HepG2 (cell line): ENCODE data around the gene CLIC4. TPM values are rescaled to one million over a fixed set of nuclear protein-coding genes. Genes with fewer than 3 reads are reported as not detected.
A peak's percentile ranks its signal among the peaks of the same experiment; 100 is the strongest.

Experiments used
- DDIT3 ChIP-seq: sonication (generic); formaldehyde crosslinking; IDR thresholded peaks from 2 replicates; pipeline ENCODE4 v1.4.0; 2020; ENCODE audit warnings: mild to moderate bottlenecking, missing genetic modification reagents
- HNF1A ChIP-seq, 2 experiments: sonication (generic) in 1 of 2; formaldehyde crosslinking in 1 of 2; IDR thresholded peaks; 2 replicates each; pipeline versions ENCODE4 v1.4.0 to v1.6.1; 2016 to 2020; ENCODE audit warnings: borderline replicate concordance in 1 of 2, low read depth in 1 of 2, mild to moderate bottlenecking in 1 of 2, missing genetic modification reagents in 1 of 2
- HNF4G ChIP-seq, 2 experiments: sonication (generic) in 1 of 2; formaldehyde crosslinking in 1 of 2; IDR thresholded peaks; 2 replicates each; pipeline versions ENCODE4 v1.4.0 to v1.6.1; 2011 to 2020; ENCODE audit warnings: borderline replicate concordance in 2 of 2, low read depth in 2 of 2, mild to moderate bottlenecking in 2 of 2, low read length in 1 of 2, missing genetic modification reagents in 1 of 2, moderate library complexity in 1 of 2
- IKZF4 ChIP-seq: sonication (generic); formaldehyde crosslinking; IDR thresholded peaks from 2 replicates; pipeline ENCODE4 v1.5.1; 2020; ENCODE audit warnings: borderline replicate concordance, mild to moderate bottlenecking, low read depth, missing genetic modification reagents; ENCODE audit errors: not compliant biosample characterization
- MNT ChIP-seq: fragments of 450-650 bp; IDR thresholded peaks from 2 replicates; pipeline ENCODE4 v1.6.1; 2016
- NR2F6 ChIP-seq, 2 experiments: IDR thresholded peaks; 2 replicates each; pipeline ENCODE4 v1.6.1; 2016; ENCODE audit warnings: antibody characterized with exemption in 1 of 2, mild to moderate bottlenecking in 1 of 2
- POGK ChIP-seq: sonication (generic); formaldehyde crosslinking; conservative IDR thresholded peaks from 2 replicates; pipeline ENCODE4 v1.8.0; 2022; ENCODE audit warnings: mild to moderate bottlenecking, moderate library complexity, missing genetic modification reagents
- SCMH1 ChIP-seq: sonication (generic); formaldehyde crosslinking; IDR thresholded peaks from 2 replicates; pipeline ENCODE4 v1.9.0; 2021; ENCODE audit warnings: missing genetic modification reagents, mild to moderate bottlenecking, borderline replicate concordance
- SIN3A ChIP-seq: IDR thresholded peaks from 2 replicates; pipeline ENCODE4 v1.6.1; 2011; ENCODE audit warnings: low read depth, mild to moderate bottlenecking, control low read depth, low read length, borderline replicate concordance
- SOX5 ChIP-seq: IDR thresholded peaks from 2 replicates; pipeline ENCODE4 v1.6.1; 2016; ENCODE audit warnings: borderline replicate concordance
- ZMAT5 ChIP-seq: sonication (generic); formaldehyde crosslinking; IDR thresholded peaks from 2 replicates; pipeline ENCODE4 v1.5.0; 2020; ENCODE audit warnings: mild to moderate bottlenecking, low read depth, missing genetic modification reagents, borderline replicate concordance
- ZNF34 ChIP-seq: sonication (generic); formaldehyde crosslinking; IDR thresholded peaks from 2 replicates; pipeline ENCODE4 v1.4.0; 2020; ENCODE audit warnings: mild to moderate bottlenecking, missing genetic modification reagents, borderline replicate concordance
- ZNF547 ChIP-seq: sonication (generic); formaldehyde crosslinking; IDR thresholded peaks from 2 replicates; pipeline ENCODE4 v1.5.1; 2020; ENCODE audit warnings: mild to moderate bottlenecking, missing genetic modification reagents
- ZNF709 ChIP-seq: sonication (generic); formaldehyde crosslinking; IDR thresholded peaks from 2 replicates; pipeline ENCODE4 v1.5.0; 2020; ENCODE audit warnings: mild to moderate bottlenecking, missing genetic modification reagents
- ZNF75D ChIP-seq: sonication (generic); formaldehyde crosslinking; IDR thresholded peaks from 2 replicates; pipeline ENCODE4 v1.8.1; 2023; ENCODE audit warnings: missing genetic modification reagents, mild to moderate bottlenecking, borderline replicate concordance
- ZSCAN5A ChIP-seq: sonication (generic); formaldehyde crosslinking; IDR thresholded peaks from 2 replicates; pipeline ENCODE4 v1.8.0; 2022; ENCODE audit warnings: mild to moderate bottlenecking, missing genetic modification reagents, borderline replicate concordance
- polyA plus RNA-seq, 8 experiments: library from polyadenylated mRNA; depleted of rRNA in 3 of 8; stranded (reverse) in 7 of 8; unstranded in 1 of 8; fragments of >200 nt; fragmentation: Illumina TruSeq in 4 of 8; extraction: Trizol in 4 of 8; gene quantifications; 2 replicates each; pipeline versions ENCODE4 v1.2.1 to v1.2.3, GENCODE V29; 2011 to 2016; ENCODE audit warnings: low read depth in 4 of 8, missing spikeins in 1 of 8, mixed read lengths in 1 of 8; ENCODE audit not compliant: insufficient read depth in 1 of 8
- total RNA-seq, 5 experiments: library from RNA; depleted of rRNA; stranded (reverse); fragments of >200 nt; fragmentation: Illumina TruSeq; extraction: Trizol; gene quantifications; 2 replicates each; pipeline ENCODE4 v1.2.3, GENCODE V29; 2016; ENCODE audit warnings: low read depth in 1 of 5

The CLIC4 gene
- total and polyA plus RNA-seq, 2 of the 13 experiments (the other 11 are each of a cell fraction or from before 2014, with no cell fraction given): 23.3 to 77.4 TPM

- TF ChIP-seq HNF1A (IDR thresholded peaks at IDR 0.05; ENCODE audit: low read depth) (no peak), HNF1A (CRISPR knock-in tag; IDR thresholded peaks at IDR 0.05; ENCODE audit: borderline replicate concordance) (peak; percentile 65; the same call in 1 of the 2 replicates), ZMAT5 (CRISPR knock-in tag) (no peak), SOX5 (CRISPR knock-in tag) (peak; percentile 89), ZNF547 (CRISPR knock-in tag) (no peak; the same call in 1 of the 2 replicates), DDIT3 (no peak), HNF4G (IDR thresholded peaks at IDR 0.05; ENCODE audit: borderline replicate concordance, low read depth, low read length) (no peak), HNF4G (CRISPR knock-in tag; IDR thresholded peaks at IDR 0.05; ENCODE audit: borderline replicate concordance, low read depth) (0 out of 2 replicates have a peak, but pooled peaks have one; percentile 21), ZNF709 (no peak), ZNF34 (CRISPR knock-in tag) (no peak), NR2F6 (IDR thresholded peaks at IDR 0.05) (no peak), NR2F6 (CRISPR knock-in tag; IDR thresholded peaks at IDR 0.05) (no peak), POGK (CRISPR knock-in tag) (no peak), IKZF4 (CRISPR knock-in tag) (no peak), SIN3A (no peak), ZSCAN5A (CRISPR knock-in tag) (0 out of 2 replicates have a peak, but pooled peaks have one; percentile 36), SCMH1 (no peak), ZNF75D (CRISPR knock-in tag) (no peak), MNT (no peak)
Measured at GRCh38 chr1:24705260-24706073, 39.8 kb upstream of the CLIC4 start (continued).
